GM19324 (cell line): Measurements from ENCODE around the gene SLC12A8.

ENCODE experiments used
- ATAC-seq: cut with Tn5 transposase; IDR thresholded peaks from one replicate; pipeline ENCODE4 v1.9.1; 2021; ENCODE audit warnings: mild to moderate bottlenecking, moderate library complexity; ENCODE audit not compliant: unreplicated experiment, low FRiP score

The SLC12A8 gene

GRCh38 chr3:125214738-125215137 is 2.2 kb upstream of the SLC12A8 start:
- no peak for ATAC-seq

DNA sequence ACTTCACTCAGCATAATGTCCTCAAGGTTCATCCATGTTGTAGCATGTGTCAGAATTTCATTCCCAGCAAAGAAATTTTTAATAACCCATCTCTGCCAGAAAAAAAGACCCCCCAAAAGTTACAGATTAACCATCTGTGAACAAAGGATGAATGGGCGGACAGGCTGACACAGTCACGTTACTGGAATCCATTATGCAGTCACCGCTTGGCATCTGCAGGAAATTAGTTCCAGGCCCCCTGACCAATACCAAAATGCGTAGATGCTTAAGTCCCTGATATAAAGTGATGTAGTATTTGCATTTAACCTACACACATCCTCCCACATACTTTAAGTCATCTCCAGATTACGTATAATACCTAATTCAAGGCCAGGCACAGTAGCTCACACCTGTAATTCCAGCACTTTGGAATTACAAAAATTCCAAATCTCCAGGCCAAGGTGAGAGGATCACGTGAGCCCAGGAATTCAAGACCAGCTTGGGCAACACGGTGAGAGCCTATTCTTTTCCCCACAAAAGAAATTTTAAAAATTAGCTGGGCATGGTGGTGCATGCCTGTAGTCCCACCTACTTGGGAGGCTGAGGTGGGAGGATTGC is 1.5 kb upstream of the SLC12A8 start:
- no peak for ATAC-seq

- no peak for ATAC-seq
These were observed 812 bp upstream of the SLC12A8 start for GRCh38 chr3:125213364-125213755.

DNA sequence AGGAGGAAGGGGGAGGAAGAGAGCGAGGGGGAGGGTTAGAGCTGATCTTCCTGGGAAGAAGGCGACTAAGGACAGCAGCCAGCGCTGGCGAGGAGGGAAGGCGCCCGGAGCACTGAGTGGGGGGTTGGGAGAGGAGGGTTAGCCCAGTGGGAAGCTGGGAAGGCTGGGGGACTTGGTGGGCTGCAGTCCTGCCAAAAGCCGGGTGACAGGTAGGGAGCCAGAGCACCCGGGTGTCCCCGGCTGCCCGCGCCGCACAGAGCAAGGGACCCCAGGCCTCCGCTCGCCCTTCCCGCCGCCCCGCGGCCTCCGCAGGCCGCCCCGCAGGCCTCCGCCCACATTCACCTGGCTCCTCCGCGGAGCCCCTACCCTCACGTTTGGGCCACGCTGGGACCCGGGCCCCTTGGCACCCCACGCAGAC is 448 bp downstream of the SLC12A8 start:
- no peak for ATAC-seq

DNA sequence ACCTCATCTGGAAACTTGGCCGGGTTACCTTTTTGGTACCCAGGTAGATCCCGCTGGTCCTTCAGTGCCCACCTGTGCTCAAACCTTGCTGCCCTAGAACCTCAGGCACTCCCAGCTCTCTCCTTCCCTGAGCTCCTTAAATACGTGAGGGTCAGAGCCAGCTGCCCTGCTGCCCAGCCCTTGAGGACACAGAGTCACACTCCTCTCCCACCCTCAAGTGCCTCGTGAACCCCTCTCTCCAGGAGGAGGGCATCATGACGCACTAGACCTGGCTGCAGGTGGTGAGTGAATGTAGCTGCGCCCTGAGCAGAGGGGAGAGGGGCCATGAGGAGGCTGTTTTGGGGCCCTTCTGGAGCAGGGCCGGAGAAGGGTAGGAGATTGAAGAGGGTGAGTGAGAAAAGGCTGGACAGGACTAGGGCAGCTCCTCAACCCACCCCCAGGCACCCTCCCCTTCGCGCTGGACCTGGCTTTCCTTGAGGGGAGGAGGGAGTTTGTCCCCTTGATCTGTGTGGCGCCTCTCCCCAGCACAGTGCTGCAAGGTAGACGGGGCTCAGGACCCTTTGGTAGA is 941 bp downstream of the SLC12A8 start:
- no peak for ATAC-seq

- no peak for ATAC-seq
These were observed 4.5 kb downstream of the SLC12A8 start for GRCh38 chr3:125207949-125208568.

GRCh38 chr3:125207507-125207906 is 5.0 kb downstream of the SLC12A8 start:
- no peak for ATAC-seq

DNA sequence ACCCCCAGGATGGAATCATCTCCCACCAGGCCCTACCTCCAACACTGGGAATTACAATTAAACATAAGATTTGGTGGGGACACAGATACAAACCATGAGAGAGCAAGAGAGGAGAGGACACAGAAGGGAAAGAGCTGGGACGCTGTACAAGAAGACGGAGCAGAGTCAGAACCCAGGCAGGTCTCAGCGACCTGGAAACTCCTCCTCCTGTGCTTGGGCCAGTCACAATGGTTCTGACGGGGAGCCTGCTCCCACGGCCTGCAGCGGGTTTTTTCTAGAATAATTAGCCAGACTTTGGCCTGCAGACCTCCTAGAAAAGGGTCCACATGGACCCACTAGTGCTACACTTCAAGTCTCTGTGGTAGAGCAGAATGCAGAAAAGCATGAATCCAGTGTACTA is 5.6 kb downstream of the SLC12A8 start:
- ATAC-seq: no peak

GRCh38 chr3:125203731-125204130 is 8.8 kb downstream of the SLC12A8 start:
- ATAC-seq: no peak

GRCh38 chr3:125202197-125202596 is 10.4 kb downstream of the SLC12A8 start:
- no peak for ATAC-seq

DNA sequence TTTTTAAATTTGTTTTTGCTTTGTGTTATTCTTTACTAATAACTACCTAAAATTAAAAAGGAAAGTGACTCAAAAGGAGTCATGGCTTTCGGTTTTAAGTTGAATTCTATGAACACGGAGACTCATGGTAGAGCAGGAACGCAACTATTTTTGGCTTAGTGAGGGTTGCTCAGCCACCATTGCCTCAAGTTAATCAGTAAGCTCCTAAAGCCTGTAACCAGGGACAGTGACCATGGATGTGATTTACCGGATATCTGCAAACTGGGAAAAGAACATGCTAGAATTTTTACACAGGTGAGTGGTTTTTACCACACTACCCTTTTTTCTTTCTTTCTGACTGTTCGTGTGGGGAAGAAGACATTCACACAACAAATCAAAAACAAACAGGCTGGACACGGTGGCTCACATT is 11.8 kb downstream of the SLC12A8 start:
- ATAC-seq: peak; percentile 64

DNA sequence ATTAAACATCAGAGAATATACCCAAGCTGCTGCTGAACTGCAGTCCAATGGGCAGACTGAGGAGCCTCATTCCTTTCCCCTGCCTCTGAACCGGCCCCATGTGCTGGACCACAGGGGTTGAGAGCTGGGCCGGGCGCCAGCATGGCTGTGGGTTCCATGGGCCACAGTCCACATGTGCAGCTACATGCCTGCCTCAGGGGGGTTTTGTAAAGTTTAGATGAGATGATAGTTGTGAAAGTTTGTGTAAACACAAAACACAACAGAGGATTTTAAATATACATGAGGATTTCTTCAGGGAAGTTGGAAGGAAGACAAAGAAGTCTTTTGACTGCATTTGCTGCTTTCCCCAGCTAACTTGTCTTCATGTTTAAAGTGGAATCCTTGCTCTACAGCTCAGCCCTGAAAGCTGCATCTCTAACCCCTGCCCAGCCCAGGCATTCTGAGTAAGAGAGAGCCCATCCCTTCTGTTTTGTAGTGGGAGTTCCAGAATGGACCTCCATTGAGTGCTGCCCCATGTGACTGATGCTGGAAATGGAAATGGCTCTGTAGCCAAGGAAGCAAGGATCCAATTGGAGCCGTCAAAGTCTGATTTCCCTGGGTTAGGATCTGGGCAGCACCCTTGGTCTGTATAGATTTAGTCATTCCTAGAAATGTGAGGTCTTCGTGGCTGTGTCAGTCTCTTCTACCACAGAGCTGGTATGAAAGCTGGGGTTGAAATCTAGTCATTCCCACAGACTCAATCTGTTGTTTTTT is 17.5 kb downstream of the SLC12A8 start:
- no peak for ATAC-seq

- ATAC-seq: no peak
These were observed 18.3 kb downstream of the SLC12A8 start for GRCh38 chr3:125194061-125194848.

GRCh38 chr3:125192190-125193035 is 20.1 kb downstream of the SLC12A8 start:
- ATAC-seq: peak; percentile 73

- ATAC-seq: no peak
These were observed 20.8 kb downstream of the SLC12A8 start for GRCh38 chr3:125191730-125192129.

DNA sequence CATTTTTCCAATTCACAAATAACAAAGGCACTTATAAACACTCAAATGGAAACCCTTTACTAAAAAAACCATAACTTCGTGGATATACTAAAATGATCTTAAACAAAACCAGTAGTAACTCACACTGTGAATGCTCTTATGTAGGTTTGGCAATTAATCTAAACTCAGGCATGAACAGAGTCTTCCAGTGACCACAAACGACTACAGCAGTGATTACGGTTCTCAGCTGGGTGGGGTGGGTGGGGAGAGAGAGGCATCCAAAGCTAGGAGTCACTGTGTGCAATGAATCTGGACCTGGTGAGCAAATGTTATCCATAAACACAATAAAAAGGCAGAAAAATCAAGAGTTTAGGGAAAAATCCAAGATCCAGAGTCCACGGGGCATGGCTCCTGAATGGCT is 21.3 kb downstream of the SLC12A8 start:
- ATAC-seq: no peak

- no peak for ATAC-seq
These were observed 21.8 kb downstream of the SLC12A8 start for GRCh38 chr3:125190786-125191185.

DNA sequence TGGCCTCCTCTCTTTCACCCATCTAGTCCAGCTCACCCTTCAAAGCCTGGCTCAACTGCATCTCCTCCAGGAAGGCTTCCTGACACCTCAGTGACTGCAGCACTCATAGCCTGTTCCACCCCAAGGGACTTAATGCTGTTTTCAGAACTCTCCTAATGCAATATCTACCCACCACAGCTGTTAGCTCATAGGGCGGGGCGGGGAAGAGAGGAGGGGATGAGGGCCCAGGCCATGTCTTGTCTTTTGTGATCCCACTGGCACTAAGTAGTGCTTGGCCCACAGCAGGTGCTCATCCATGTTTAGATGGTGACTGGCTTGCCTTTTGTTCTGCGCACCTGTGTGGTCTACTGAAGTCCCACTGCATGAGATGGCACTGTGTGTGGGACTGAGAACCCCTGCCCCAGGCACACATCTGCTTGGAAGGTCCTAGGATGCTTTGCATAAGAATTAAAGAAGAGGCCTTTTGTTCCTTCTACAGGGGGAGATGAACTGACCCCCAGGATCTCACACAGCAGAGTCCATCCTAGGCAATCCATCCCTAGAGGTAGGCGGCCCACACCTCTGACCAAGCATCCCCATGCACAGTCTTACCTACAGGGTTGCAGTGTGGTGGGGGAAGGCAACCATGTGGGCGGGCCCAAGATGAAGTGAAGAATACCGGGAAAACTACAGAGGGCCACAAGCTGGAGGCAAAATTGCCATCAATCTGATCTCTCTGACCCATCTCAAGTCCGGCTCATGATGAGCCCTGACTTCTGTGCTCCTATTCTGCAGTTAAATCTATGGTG is 23.0 kb downstream of the SLC12A8 start:
- no peak for ATAC-seq

- no peak for ATAC-seq
These were observed 23.6 kb downstream of the SLC12A8 start for GRCh38 chr3:125188955-125189354.
